HepG2 (cell line): ENCODE results near the gene CFAP97D1. TPM values are rescaled to one million over a fixed set of nuclear protein-coding genes. Genes with fewer than 3 reads are reported as not detected.

Experiments used
- ADNP ChIP-seq: sonication (generic); formaldehyde crosslinking; IDR thresholded peaks from 2 replicates; pipeline ENCODE4 v1.4.0; 2020; ENCODE audit warnings: missing genetic modification reagents
- CHD4 ChIP-seq: fragments of 200-600 bp; sonication (generic); IDR thresholded peaks from 2 replicates; pipeline ENCODE4 v1.7.0; 2017; ENCODE audit warnings: mild to moderate bottlenecking, low read length, borderline replicate concordance
- E2F5 ChIP-seq: sonication (generic); formaldehyde crosslinking; conservative IDR thresholded peaks from 2 replicates; pipeline ENCODE4 v1.4.0; 2020; ENCODE audit warnings: missing genetic modification reagents
- ELF1 ChIP-seq: sonication (generic); formaldehyde crosslinking; IDR thresholded peaks from 2 replicates; pipeline ENCODE4 v1.4.0; 2020; ENCODE audit warnings: missing genetic modification reagents
- EZH2 ChIP-seq: conservative IDR thresholded peaks from 2 replicates; pipeline ENCODE4 v1.6.1; 2012; ENCODE audit warnings: mild to moderate bottlenecking, low read depth, low read length, moderate library complexity
- FOSL2 ChIP-seq: sonication (generic); formaldehyde crosslinking; IDR thresholded peaks from 2 replicates; pipeline ENCODE4 v1.4.0; 2020; ENCODE audit warnings: missing genetic modification reagents
- FOXA1 ChIP-seq, 2 experiments: fragments of 450-650 bp in 1 of 2; sonication (generic) in 1 of 2; formaldehyde crosslinking in 1 of 2; IDR thresholded peaks; 2 replicates each; pipeline versions ENCODE4 v1.4.0 to v1.6.1; 2016 to 2020; ENCODE audit warnings: missing genetic modification reagents in 1 of 2
- JARID2 ChIP-seq: sonication (generic); formaldehyde crosslinking; IDR thresholded peaks from 2 replicates; pipeline ENCODE4 v1.8.1; 2023; ENCODE audit warnings: missing genetic modification reagents, inconsistent platforms; ENCODE audit not compliant: insufficient replicate concordance
- JUN ChIP-seq: sonication (generic); formaldehyde crosslinking; IDR thresholded peaks from 2 replicates; pipeline ENCODE4 v1.4.0; 2020; ENCODE audit warnings: mild to moderate bottlenecking, missing genetic modification reagents
- JUNB ChIP-seq: sonication (generic); formaldehyde crosslinking; IDR thresholded peaks from 2 replicates; pipeline ENCODE4 v1.8.0; 2022; ENCODE audit warnings: missing genetic modification reagents, mild to moderate bottlenecking, borderline replicate concordance
- MBNL3 ChIP-seq: fragments of 250-450 bp; sonication (Bioruptor Pico); conservative IDR thresholded peaks from 2 replicates; pipeline ENCODE4 v1.8.0; 2022; ENCODE audit warnings: mild to moderate bottlenecking, inconsistent platforms
- NFRKB ChIP-seq: fragments of 450-650 bp; IDR thresholded peaks from 2 replicates; pipeline ENCODE4 v1.6.1; 2017
- PTBP1 ChIP-seq: fragments of 200-400 bp; formaldehyde crosslinking; IDR thresholded peaks from 2 replicates; pipeline ENCODE4 v1.6.1; 2018; ENCODE audit warnings: low read length, low read depth; ENCODE audit not compliant: poor library complexity, severe bottlenecking
- SMYD3 ChIP-seq: sonication (generic); formaldehyde crosslinking; IDR thresholded peaks from 2 replicates; pipeline ENCODE4 v1.8.1; 2023; ENCODE audit warnings: mild to moderate bottlenecking, missing genetic modification reagents
- SOX5 ChIP-seq: IDR thresholded peaks from 2 replicates; pipeline ENCODE4 v1.6.1; 2016; ENCODE audit warnings: borderline replicate concordance
- TAF1 ChIP-seq: sonication (generic); formaldehyde crosslinking; IDR thresholded peaks from 2 replicates; pipeline ENCODE4 v1.4.0; 2020; ENCODE audit warnings: missing genetic modification reagents
- TCF7L2 ChIP-seq: IDR thresholded peaks from 2 replicates; pipeline ENCODE4 v1.6.1; 2011; ENCODE audit warnings: mild to moderate bottlenecking, low read depth, low read length, moderate library complexity
- YEATS2 ChIP-seq: sonication (generic); formaldehyde crosslinking; IDR thresholded peaks from 2 replicates; pipeline ENCODE4 v1.4.0; 2020; ENCODE audit warnings: missing genetic modification reagents, borderline replicate concordance
- ZBTB7A ChIP-seq: sonication (generic); formaldehyde crosslinking; IDR thresholded peaks from 2 replicates; pipeline ENCODE4 v1.8.0; 2022; ENCODE audit warnings: mild to moderate bottlenecking, missing genetic modification reagents
- ZFP36 ChIP-seq: fragments of 150-350 bp; IDR thresholded peaks from 2 replicates; pipeline ENCODE4 v1.6.1; 2018; ENCODE audit warnings: borderline replicate concordance, low read length, low read depth; ENCODE audit not compliant: partially characterized antibody
- ZNF10 ChIP-seq: sonication (generic); formaldehyde crosslinking; IDR thresholded peaks from 2 replicates; pipeline ENCODE4 v1.4.0; 2020; ENCODE audit warnings: mild to moderate bottlenecking, low read depth, missing genetic modification reagents, borderline replicate concordance
- ZNF335 ChIP-seq: sonication (generic); formaldehyde crosslinking; IDR thresholded peaks from 2 replicates; pipeline ENCODE4 v1.4.0; 2020; ENCODE audit warnings: missing genetic modification reagents
- ZNF557 ChIP-seq: sonication (generic); formaldehyde crosslinking; IDR thresholded peaks from 2 replicates; pipeline ENCODE4 v1.4.0; 2020; ENCODE audit warnings: missing genetic modification reagents
- ZNF574 ChIP-seq: sonication (generic); formaldehyde crosslinking; IDR thresholded peaks from 2 replicates; pipeline ENCODE4 v1.4.0; 2020; ENCODE audit warnings: missing genetic modification reagents
- ZNF713 ChIP-seq: sonication (generic); formaldehyde crosslinking; IDR thresholded peaks from 2 replicates; pipeline ENCODE4 v1.4.0; 2020; ENCODE audit warnings: mild to moderate bottlenecking, missing genetic modification reagents
- ZNF776 ChIP-seq: sonication (generic); formaldehyde crosslinking; IDR thresholded peaks from 2 replicates; pipeline ENCODE4 v1.4.0; 2020; ENCODE audit warnings: mild to moderate bottlenecking, missing genetic modification reagents
- ZNF780A ChIP-seq: sonication (generic); formaldehyde crosslinking; IDR thresholded peaks from 2 replicates; pipeline ENCODE4 v1.8.0; 2022; ENCODE audit warnings: mild to moderate bottlenecking, missing genetic modification reagents, moderate library complexity
- ZNF878 ChIP-seq: sonication (generic); formaldehyde crosslinking; IDR thresholded peaks from 2 replicates; pipeline ENCODE4 v1.8.1; 2023; ENCODE audit warnings: mild to moderate bottlenecking, missing genetic modification reagents, moderate library complexity
- polyA plus RNA-seq, 8 experiments: library from polyadenylated mRNA; depleted of rRNA in 3 of 8; stranded (reverse) in 7 of 8; unstranded in 1 of 8; fragments of >200 nt; fragmentation: Illumina TruSeq in 4 of 8; extraction: Trizol in 4 of 8; gene quantifications; 2 replicates each; pipeline versions ENCODE4 v1.2.1 to v1.2.3, GENCODE V29; 2011 to 2016; ENCODE audit warnings: low read depth in 4 of 8, missing spikeins in 1 of 8, mixed read lengths in 1 of 8; ENCODE audit not compliant: insufficient read depth in 1 of 8
- total RNA-seq, 5 experiments: library from RNA; depleted of rRNA; stranded (reverse); fragments of >200 nt; fragmentation: Illumina TruSeq; extraction: Trizol; gene quantifications; 2 replicates each; pipeline ENCODE4 v1.2.3, GENCODE V29; 2016; ENCODE audit warnings: low read depth in 1 of 5

The CFAP97D1 gene
- total and polyA plus RNA-seq, 2 of the 13 experiments (the other 11 are each of a cell fraction or from before 2014, with no cell fraction given): 0.02 TPM; not detected in 1

GRCh38 chr17:43778337-43779144 lies 1.7 kb upstream of the CFAP97D1 start, which contains the start of gene DUSP3 (continued):
- TF ChIP-seq ZNF780A (CRISPR knock-in tag) (no peak), ADNP (CRISPR knock-in tag) (no peak), CHD4 (no peak), JARID2 (CRISPR knock-in tag) (peak; percentile 76), ZNF10 (CRISPR knock-in tag) (no peak), PTBP1 (peak; percentile 64), SOX5 (CRISPR knock-in tag) (no peak; the same call in 1 of the 2 replicates), ZNF335 (CRISPR knock-in tag) (peak; percentile 70; the same call in 1 of the 2 replicates), JUNB (CRISPR knock-in tag) (no peak), MBNL3 (CRISPR knock-in tag) (no peak), TAF1 (peak; percentile 91), ZNF557 (CRISPR knock-in tag) (no peak), E2F5 (CRISPR knock-in tag) (no peak; the same call in 1 of the 2 replicates), YEATS2 (CRISPR knock-in tag) (no peak; the same call in none of the 2 replicates), ZBTB7A (CRISPR knock-in tag) (no peak), FOXA1 (IDR thresholded peaks at IDR 0.05) (no peak), FOXA1 (CRISPR knock-in tag; IDR thresholded peaks at IDR 0.05) (0 out of 2 replicates have a peak, but pooled peaks have one; percentile 7), ZFP36 (no peak), SMYD3 (CRISPR knock-in tag) (no peak), ZNF878 (CRISPR knock-in tag) (no peak), ZNF574 (peak; percentile 73), JUN (CRISPR knock-in tag) (peak; percentile 93), FOSL2 (peak; percentile 65), ELF1 (CRISPR knock-in tag) (no peak), ZNF713 (CRISPR knock-in tag) (0 out of 2 replicates have a peak, but pooled peaks have one; percentile 77), ZNF776 (CRISPR knock-in tag) (peak; percentile 44; the same call in 1 of the 2 replicates), TCF7L2 (no peak), EZH2 (no peak), NFRKB (no peak)
